Measurements from ENCODE around the gene OR10A2.

Gene OR10A2

DNA sequence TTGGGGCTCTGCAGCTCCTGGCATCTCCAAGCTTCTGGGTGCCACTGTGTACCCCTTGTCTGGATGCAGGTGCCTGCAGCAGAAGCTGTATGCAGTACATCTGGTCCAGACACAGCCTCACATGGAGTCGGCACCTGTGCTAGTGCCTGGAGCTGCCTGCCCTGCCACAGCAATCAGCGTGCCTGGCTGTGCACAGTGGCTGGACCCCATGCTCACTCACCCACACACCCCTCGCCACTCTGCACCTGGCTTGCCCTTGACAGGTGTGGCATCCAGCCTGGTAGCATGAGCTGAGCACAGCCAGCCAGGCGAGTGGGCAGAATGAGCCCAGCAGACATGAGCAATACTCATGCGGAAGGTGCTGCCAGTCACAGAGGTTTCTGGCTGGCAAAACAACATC, 43.9 kb upstream of the OR10A2 start:
- Histone ChIP-seq H3K9ac (ENCODE audit: low read length) (no peak overlapping the region), H3K79me2 (ENCODE audit: insufficient read depth, low read length) (no peaks in the 10 kb centered on the region), H3K27ac (ENCODE audit: low read depth, low read length, poor library complexity, severe bottlenecking) (no peak overlapping the region), H3K9me3 (ENCODE audit: low read length) (0 out of 2 replicates have a peak, but pooled peaks cover 4% of the 10 kb centered on the region), H3K36me3 (ENCODE audit: insufficient read depth, low read length) (no peaks in the 10 kb centered on the region), H3K4me2 (ENCODE audit: low read length) (no peak overlapping the region), H3K27me3 (ENCODE audit: insufficient read depth, low read length) (no peaks in the 10 kb centered on the region), H3F3A (ENCODE audit: insufficient read depth, low read length) (no peaks in the 10 kb centered on the region), H4K20me1 (ENCODE audit: insufficient read depth, low read length) (no peaks in the 10 kb centered on the region), H3K4me1 (ENCODE audit: insufficient read depth, low read length, severe bottlenecking) (no peaks in the 10 kb centered on the region), H3K4me3 (ENCODE audit: low read depth, low read length, poor library complexity, severe bottlenecking) (no peak overlapping the region), H3K9me2 (ENCODE audit: low read depth, low read length) (no peaks in the 10 kb centered on the region), H2AFZ (ENCODE audit: low read length) (no peak overlapping the region)
- TF ChIP-seq CTCF (IDR thresholded peaks at IDR 0.05; ENCODE audit: low read length) (no peak), EZH2 (IDR thresholded peaks at IDR 0.05; ENCODE audit: borderline replicate concordance, low read length) (no peak)

DNA sequence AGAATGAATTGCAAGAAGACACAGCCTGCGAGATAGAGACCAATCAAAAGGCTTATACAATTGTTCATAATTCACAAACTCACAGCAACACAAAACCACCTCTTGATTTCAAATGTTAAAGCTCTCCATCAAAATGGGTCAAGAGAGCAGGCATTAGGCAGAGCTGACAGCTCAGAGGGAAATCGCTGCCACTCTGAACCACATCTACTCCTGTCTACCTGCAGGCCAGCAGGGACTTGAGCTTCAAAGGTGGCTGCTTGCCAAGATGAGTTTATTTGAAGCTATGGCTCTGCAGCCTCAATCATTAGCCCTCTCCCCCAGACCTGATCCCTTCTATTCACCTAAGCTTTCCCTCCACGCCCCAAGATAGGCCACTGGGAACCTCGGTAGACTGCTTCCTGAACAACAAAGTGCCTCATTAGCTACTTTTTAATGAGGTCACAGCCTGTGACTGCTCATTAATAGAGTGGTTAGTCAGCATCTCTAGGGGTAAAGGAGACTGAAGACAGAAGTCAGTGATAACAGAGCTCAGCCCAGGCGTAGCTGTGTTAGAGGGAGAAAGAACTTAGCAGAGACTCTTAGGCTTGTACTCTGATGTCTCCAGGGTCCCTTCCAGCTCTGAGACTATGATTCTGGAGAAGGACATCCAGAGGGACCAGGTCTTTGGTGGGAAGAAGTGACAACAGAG, 38.6 kb upstream of the OR10A2 start:
- Histone ChIP-seq H3K9ac (ENCODE audit: low read length) (no peak overlapping the region), H3K36me3 (ENCODE audit: insufficient read depth, low read length) (no peaks in the 10 kb centered on the region), H3K79me2 (ENCODE audit: insufficient read depth, low read length) (no peaks in the 10 kb centered on the region), H3K4me2 (ENCODE audit: low read length) (no peak overlapping the region), H3F3A (ENCODE audit: insufficient read depth, low read length) (no peaks in the 10 kb centered on the region), H3K9me3 (ENCODE audit: low read length) (0 out of 2 replicates have a peak, but pooled peaks cover 4% of the 10 kb centered on the region), H3K9me2 (ENCODE audit: low read depth, low read length) (no peaks in the 10 kb centered on the region), H3K27me3 (ENCODE audit: insufficient read depth, low read length) (no peaks in the 10 kb centered on the region), H3K4me1 (ENCODE audit: insufficient read depth, low read length, severe bottlenecking) (no peaks in the 10 kb centered on the region), H3K4me3 (ENCODE audit: low read depth, low read length, poor library complexity, severe bottlenecking) (no peak overlapping the region), H3K27ac (ENCODE audit: low read depth, low read length, poor library complexity, severe bottlenecking) (no peak overlapping the region), H2AFZ (ENCODE audit: low read length) (no peak overlapping the region), H4K20me1 (ENCODE audit: insufficient read depth, low read length) (no peaks in the 10 kb centered on the region)
- no peak for TF ChIP-seq EZH2 (IDR thresholded peaks at IDR 0.05; ENCODE audit: borderline replicate concordance, low read length)
- no peak for TF ChIP-seq CTCF (IDR thresholded peaks at IDR 0.05; ENCODE audit: low read length)

GRCh38 chr11:6825231-6825744, 37.6 kb upstream of the OR10A2 start:
- Histone ChIP-seq H3K36me3 (ENCODE audit: insufficient read depth, low read length) (no peaks in the 10 kb centered on the region), H3K9me2 (ENCODE audit: low read depth, low read length) (no peaks in the 10 kb centered on the region), H3K27ac (ENCODE audit: low read depth, low read length, poor library complexity, severe bottlenecking) (no peak overlapping the region), H3K27me3 (ENCODE audit: insufficient read depth, low read length) (no peaks in the 10 kb centered on the region), H3F3A (ENCODE audit: insufficient read depth, low read length) (no peaks in the 10 kb centered on the region), H3K9ac (ENCODE audit: low read length) (no peak overlapping the region), H4K20me1 (ENCODE audit: insufficient read depth, low read length) (no peaks in the 10 kb centered on the region), H2AFZ (ENCODE audit: low read length) (no peak overlapping the region), H3K4me1 (ENCODE audit: insufficient read depth, low read length, severe bottlenecking) (no peaks in the 10 kb centered on the region), H3K79me2 (ENCODE audit: insufficient read depth, low read length) (no peaks in the 10 kb centered on the region), H3K4me2 (ENCODE audit: low read length) (no peak overlapping the region), H3K9me3 (ENCODE audit: low read length) (0 out of 2 replicates have a peak, but pooled peaks cover under 1% of the 10 kb centered on the region), H3K4me3 (ENCODE audit: low read depth, low read length, poor library complexity, severe bottlenecking) (no peak overlapping the region)
- TF ChIP-seq EZH2 (IDR thresholded peaks at IDR 0.05; ENCODE audit: borderline replicate concordance, low read length) = no peak
- no peak for TF ChIP-seq CTCF (IDR thresholded peaks at IDR 0.05; ENCODE audit: low read length)

All from OCI-LY1 (cell line).